Measurements from ENCODE around the gene C1orf122. TPM values are rescaled to one million over a fixed set of nuclear protein-coding genes. Genes with fewer than 3 reads are reported as not detected.
A peak's percentile ranks its signal among the peaks of the same experiment; 100 is the strongest.
"Not testable (repeated sequence)": the region's sequence is repeated elsewhere in the genome, so short reads cannot be mapped to it uniquely, and the experiment has no call there.

Gene C1orf122
- polyA plus RNA-seq: 10 to 100 TPM; 31.9 to 78.2 (median 62.2) TPM

- WGBS, 3 donors: 0 to 1% (median 0%) methylated on average over 45 to 95 of the region's 95 CpGs
- H3K27ac ChIP-seq (ENCODE audit: low read depth, low read length): peak within 1 kb of the TSS; percentile 53
These were observed at the start of gene C1orf122, which contains the start of gene YRDC for GRCh38 chr1:37807555-37808368. TSS of gene C1orf122 (plus strand) at chr1:37807790. CDS start at chr1:37808405, 615 bp downstream. TSS of gene YRDC (minus strand) at chr1:37808208. CDS start at chr1:37808180, 28 bp downstream.

DNA sequence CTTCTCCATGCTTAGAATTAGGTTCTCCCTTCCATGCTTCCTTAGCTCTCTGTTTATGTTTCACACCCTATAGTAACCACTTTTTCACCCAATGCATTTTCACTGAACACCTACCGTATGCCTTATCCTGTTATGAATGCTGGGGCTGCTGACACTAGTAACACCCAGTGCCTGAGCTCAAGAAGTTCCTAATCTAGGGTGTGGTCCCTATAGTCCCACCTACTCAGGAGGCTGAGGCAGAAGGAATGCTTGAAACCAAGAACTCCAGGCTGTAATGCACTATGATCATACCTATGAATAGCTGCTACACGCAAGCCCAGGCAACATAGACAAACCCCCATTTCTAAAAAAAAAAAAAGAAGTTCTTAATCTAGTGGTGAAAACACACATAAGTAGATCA is 48.1 kb upstream of the C1orf122 start:
- 74 to 83% (median 79%) methylated on average over 2 of the region's 2 CpGs for WGBS, 3 donors

DNA sequence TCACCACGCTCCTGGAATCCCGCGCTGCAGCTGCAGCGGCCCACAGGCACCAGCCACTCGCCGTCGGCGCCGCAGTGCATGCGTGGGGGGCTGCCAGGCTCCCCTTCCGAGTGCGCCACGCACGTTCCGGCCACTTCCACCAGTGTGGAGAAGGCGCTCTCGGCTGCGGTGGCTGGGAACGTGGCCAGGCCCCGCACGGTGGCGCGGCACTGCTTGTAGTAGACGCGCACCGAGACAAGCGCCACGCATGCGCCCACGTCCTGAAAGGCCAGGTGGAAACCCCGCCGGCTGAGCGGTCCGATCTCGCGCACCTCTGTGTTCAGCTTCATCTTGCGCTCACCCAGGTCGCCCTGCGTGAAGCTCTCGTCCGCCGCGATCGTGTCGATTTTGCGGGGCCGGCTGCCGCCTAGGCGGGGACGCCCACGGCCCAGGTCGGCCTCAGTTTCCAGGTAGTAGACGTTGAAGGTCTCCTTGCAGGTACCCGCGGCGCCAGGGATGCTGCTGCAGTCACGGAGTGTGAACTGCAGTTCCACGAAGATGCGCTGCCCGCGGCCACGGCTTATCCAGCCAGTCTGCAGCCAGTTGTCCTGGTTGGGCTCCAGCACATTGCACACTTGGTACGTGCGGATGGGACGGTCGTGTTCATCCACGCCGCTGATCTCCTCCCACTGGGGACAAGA is 46.0 kb upstream of the C1orf122 start:
- H3K27ac ChIP-seq (ENCODE audit: low read depth, low read length): no peak overlapping the region
- 45 to 55% (median 48%) methylated on average over 68 of the region's 68 CpGs for whole genome bisulfite sequencing, 3 donors

More for the DNA sequence above, 48.1 kb upstream of the C1orf122 start:
- H3K27ac ChIP-seq (ENCODE audit: low read depth, low read length): no peak overlapping the region

- WGBS, 3 donors: 58 to 67% (median 59%) methylated on average over 2 of the region's 2 CpGs
- no peak overlapping the region for H3K27ac ChIP-seq (ENCODE audit: low read depth, low read length)
These were observed 45.1 kb upstream of the C1orf122 start for GRCh38 chr1:37762516-37762915.

DNA sequence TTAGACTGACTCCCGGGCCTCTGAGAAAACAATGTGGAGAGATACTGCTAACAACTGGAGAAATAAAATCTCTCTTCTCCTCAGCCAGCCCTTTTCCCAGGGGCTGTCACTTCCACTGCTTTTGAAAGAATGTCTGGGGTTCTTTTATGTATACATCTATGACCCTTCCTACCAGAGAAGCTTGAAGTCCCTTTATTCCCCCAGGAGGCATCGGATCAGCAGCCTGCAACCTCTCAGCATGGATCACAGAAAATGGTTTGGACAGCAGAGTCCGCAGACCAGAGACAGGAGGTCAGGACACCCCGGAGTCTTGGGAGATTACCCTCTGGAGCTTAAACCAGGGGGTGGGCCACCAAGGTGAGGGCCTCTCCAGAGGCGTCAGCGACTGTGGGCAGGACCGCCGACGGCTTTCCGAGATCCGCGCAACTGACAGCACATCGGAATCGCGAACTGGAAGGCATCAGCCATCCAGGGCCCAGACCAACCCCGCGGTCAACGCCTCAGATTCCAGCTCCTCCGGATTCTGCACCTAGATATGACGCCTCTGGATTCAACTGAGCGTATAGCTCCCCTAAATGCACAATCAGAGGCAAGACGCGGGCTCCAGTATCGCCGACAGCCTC is 43.7 kb upstream of the C1orf122 start:
- WGBS, 3 donors: 25 to 27% (median 26%) methylated on average over 25 of the region's 25 CpGs
- H3K27ac ChIP-seq (ENCODE audit: low read depth, low read length): no peak overlapping the region

- WGBS, 3 donors: 3 to 6% (median 6%) methylated on average over 28 to 29 of the region's 29 CpGs
- H3K27ac ChIP-seq (ENCODE audit: low read depth, low read length): no peak overlapping the region
These were observed 43.2 kb upstream of the C1orf122 start for GRCh38 chr1:37764414-37764825.

GRCh38 chr1:37764888-37765441 is 42.6 kb upstream of the C1orf122 start, which contains the start of gene EPHA10:
TSS of gene EPHA10 (minus strand) at chr1:37765120. CDS start at chr1:37765066, 54 bp downstream.
- 2 to 8% (median 3%) methylated on average over 33 of the region's 33 CpGs for WGBS, 3 donors
- H3K27ac ChIP-seq (ENCODE audit: low read depth, low read length): no peak within 1 kb of the TSS

DNA sequence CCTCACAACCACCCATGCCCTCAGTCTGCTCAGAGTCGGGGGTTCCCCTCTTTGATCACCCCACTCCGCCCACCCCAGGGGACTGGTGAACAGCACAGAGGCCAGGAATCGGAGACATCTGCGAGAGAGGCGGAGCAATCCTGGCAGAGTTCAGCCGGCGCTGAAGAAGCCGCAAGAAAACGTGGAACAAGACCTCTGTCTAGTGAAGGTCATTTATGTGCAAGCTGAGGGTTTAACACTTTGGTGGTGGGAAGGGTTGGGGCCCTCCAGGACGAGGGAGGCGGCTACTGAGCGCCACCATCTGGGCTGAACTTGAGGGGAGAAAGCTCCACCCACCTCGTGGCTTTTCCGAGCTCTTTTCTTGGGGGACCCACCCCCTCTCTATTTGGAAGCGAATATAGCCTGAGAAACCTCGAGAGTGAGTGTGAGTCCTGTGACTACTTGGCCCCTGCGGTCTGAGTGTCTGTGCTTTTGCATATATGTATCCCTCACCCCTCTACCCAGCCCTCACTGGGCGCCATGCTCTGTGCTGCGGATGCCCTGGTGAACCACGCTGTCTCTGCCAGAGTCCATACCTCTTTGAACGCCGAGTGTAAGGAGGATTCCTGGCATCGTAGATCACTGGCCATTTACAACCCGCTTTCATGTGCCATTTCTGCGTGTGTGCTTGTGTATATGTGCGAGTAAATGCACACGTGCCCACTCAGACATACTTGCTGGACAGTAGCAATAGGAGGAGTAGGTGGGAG is 41.5 kb upstream of the C1orf122 start:
- H3K27ac ChIP-seq (ENCODE audit: low read depth, low read length): no peak overlapping the region
- 5 to 8% (median 6%) methylated on average over 27 of the region's 27 CpGs for WGBS, 3 donors

DNA sequence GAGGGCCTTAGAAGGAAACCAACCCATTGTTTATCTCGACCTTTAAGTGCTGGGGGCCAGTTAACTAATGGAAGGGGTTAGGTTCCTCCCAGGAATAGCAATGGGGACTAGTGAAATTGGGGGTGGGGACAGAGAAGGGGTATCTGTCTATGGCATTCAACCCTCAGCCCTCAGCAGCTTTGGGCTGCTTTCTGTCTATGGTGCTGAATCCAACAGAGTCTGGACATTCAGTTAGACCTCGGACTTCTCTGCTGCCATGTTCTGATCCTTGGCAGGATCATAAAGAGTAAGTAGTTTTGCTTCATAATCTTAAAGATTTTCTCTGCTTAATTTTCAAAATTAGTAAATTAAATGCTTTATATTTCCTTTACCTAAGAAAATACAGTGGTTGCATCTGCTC is 40.1 kb upstream of the C1orf122 start:
- 2 to 33% (median 25%) methylated on average over 2 of the region's 2 CpGs for WGBS, 3 donors
- no peak overlapping the region for H3K27ac ChIP-seq (ENCODE audit: low read depth, low read length)

GRCh38 chr1:37771440-37771839 is 36.1 kb upstream of the C1orf122 start:
- H3K27ac ChIP-seq (ENCODE audit: low read depth, low read length): not testable (repeated sequence)

- 59 to 83% (median 71%) methylated on average over 4 of the region's 4 CpGs for WGBS, 3 donors
- no peak overlapping the region for H3K27ac ChIP-seq (ENCODE audit: low read depth, low read length)
These were observed 30.6 kb upstream of the C1orf122 start for GRCh38 chr1:37776946-37777516.

DNA sequence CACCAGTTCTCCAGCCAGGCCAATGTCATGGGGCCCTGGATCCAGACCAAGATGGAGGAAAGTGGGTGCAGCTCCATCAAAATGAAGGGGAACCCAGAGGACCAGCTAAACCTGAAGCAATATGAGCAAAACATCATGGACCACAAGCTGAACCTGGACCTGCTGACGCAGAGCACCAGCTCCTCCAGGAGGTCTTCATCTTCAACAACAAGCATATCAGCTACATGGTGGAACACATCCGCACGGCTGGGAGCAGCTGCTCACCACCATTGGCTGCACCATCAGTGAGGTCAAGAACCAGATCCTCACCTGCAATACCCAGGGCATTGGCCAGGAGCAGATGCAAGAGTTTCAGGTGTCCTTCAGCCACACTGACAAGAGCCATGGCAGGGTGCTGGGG is 28.9 kb upstream of the C1orf122 start:
- no peak overlapping the region for H3K27ac ChIP-seq (ENCODE audit: low read depth, low read length)
- whole genome bisulfite sequencing, 3 donors: 74 to 88% (median 83%) methylated on average over 3 of the region's 3 CpGs

DNA sequence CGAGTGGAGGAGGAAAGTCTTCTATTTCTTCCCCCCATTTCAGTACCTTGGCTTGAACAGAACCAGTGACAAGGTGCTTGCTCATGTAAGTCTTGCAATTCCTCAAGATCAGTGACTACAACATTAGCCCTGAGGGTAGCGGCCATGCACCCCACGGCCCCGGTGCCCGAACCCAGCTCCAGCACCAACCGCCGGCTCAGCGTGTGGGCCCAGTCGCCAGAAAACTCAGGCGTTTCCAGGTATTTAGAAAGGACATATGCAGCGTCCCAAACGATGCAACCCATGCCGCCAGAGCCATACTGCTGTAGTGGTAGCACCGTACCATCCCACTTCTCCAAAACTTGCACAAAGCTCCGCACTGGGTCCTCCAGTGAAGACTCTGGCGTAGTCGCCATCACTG is 25.1 kb upstream of the C1orf122 start:
- H3K27ac ChIP-seq (ENCODE audit: low read depth, low read length): no peak overlapping the region
- 76 to 80% (median 80%) methylated on average over 17 of the region's 17 CpGs for WGBS, 3 donors

DNA sequence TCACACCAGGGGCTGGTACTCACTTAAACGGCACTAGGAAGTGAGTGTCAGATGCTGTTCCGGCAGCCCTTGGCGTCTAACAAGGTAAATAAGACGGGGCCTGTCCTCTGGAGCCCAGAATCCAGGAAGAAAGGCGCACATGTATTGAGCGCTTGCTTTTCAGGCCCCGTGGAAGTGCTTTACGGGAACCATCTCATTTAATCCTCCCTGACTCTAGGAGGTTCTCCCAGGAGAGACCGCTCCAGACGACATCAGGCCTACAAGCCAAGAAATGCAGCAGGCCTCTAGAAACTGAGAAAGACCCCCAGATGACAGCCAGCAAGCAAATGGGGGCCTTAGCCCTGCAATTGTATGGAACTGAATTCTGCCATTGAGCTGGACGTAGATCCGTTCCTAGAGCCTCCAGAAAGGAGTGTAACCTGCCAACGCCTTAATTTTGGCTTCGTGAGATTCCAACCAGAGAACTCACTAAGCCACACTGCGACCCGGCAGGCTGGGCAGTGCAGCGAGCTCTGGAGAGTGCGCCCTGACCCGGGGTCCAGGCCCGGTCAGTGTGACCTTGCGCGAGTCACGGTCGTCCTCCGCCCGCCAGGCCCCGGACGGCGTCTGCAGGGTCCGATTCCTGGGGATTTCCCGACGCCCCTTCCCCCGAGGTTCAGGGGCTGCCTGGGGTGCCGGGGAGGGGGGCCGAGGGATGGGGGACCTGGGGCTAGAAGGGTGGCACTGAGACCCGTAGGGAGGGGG is 14.5 kb upstream of the C1orf122 start:
- WGBS, 3 donors: 32 to 37% (median 34%) methylated on average over 33 to 36 of the region's 36 CpGs
- no peak overlapping the region for H3K27ac ChIP-seq (ENCODE audit: low read depth, low read length)

GRCh38 chr1:37793773-37794371 is 13.7 kb upstream of the C1orf122 start, which contains the start of gene MANEAL:
TSS of gene MANEAL (plus strand) at chr1:37793847. CDS start at chr1:37794183, 336 bp downstream.
- no peak within 1 kb of the TSS for H3K27ac ChIP-seq (ENCODE audit: low read depth, low read length)
- WGBS, 3 donors: 0 to 1% (median 1%) methylated on average over 49 to 78 of the region's 82 CpGs

- 8 to 13% (median 11%) methylated on average over 54 to 59 of the region's 59 CpGs for WGBS, 3 donors
- H3K27ac ChIP-seq (ENCODE audit: low read depth, low read length): no peak overlapping the region
These were observed 12.9 kb upstream of the C1orf122 start for GRCh38 chr1:37794372-37795339.

Measured in adipose tissue (tissue), 3 donors.